Mucosa of descending colon (tissue), 3 donors: ENCODE results near the gene CEP170B. TPM values are rescaled to one million over a fixed set of nuclear protein-coding genes. Genes with fewer than 3 reads are reported as not detected.
"Not testable (repeated sequence)": the region's sequence is repeated elsewhere in the genome, so short reads cannot be mapped to it uniquely, and the experiment has no call there.

Experiments used
- ATAC-seq: fragments of 200-7000 bp; cut with Tn5 transposase; one replicate; pipeline ENCODE4 v1.9.1; 2020; ENCODE audit warnings: mild to moderate bottlenecking, moderate library complexity
- DNase-seq, 3 donors: peaks; one replicate each; pipeline ENCODE4 v3.0.0-alpha.2; 2020
- H3K36me3 ChIP-seq: fragments of 200-600 bp; one replicate; pipeline ENCODE4 v1.8.0; 2021; ENCODE audit warnings: low read depth, mild to moderate bottlenecking
- H3K4me1 ChIP-seq: fragments of 200-600 bp; one replicate; pipeline ENCODE4 v1.8.0; 2021; ENCODE audit warnings: low read depth, mild to moderate bottlenecking
- H3K4me3 ChIP-seq: fragments of 200-600 bp; one replicate; pipeline ENCODE4 v1.8.0; 2021; ENCODE audit warnings: mild to moderate bottlenecking
- H3K9me3 ChIP-seq: fragments of 200-600 bp; one replicate; pipeline ENCODE4 v1.8.0; 2021; ENCODE audit warnings: mild to moderate bottlenecking
- intact Hi-C, 2 donors: fragments of 100-400 bp; cut with DNase I in 1 of 2; cut with micrococcal nuclease in 1 of 2; formaldehyde crosslinking; loops; one replicate each; pipeline versions ENCODE4 v1.11.0 to v1.11.1; 2022; cut with DNase I, micrococcal nuclease
- total RNA-seq, 3 donors: library from RNA; stranded (reverse); fragmentation: NEBNext Ultra II Directional in 2 of 3; extraction: Animal tissue kit (Norgen Biotek cat#: 25700) in 2 of 3; gene quantifications; one replicate each; pipeline versions ENCODE4 v1.2.1 to v1.2.4, GENCODE V29; 2021 to 2023
- TF ChIP-seq, protein P1 (sequence below): fragments of 200-600 bp; IDR thresholded peaks from one replicate; pipeline ENCODE4 v1.8.0; 2022; ENCODE audit warnings: antibody characterized with exemption, mild to moderate bottlenecking
- donor health status: DM: no; HTN: no; CAD: no; lungs with moderate emphysema.
- donor health status: DM: no; HTN: no; CAD: no.
- donor health status: DM: no; HTN: yes; CAD: no.

CEP170B gene
- total RNA-seq, 3 donors from 2014 or later, result 66.8 to 89.9 (median 69.9) TPM

DNA sequence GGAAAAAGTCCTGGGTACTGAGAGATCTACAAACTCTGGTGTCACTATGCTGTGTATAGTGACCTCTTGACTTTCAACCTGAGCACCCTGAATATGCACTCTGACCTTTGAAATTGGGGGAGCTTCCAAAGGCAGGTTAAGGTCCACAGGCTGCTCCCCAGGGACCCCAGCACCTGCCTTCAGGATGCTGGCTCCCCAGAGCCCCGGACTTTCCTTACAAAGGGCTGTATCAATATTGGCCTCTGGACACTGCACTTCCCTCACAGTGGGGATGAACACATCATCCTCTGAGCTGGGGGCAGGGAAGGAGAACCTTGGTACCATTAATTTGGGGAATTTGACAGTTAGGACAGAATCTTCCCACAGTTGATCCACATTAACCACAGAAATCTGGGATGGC lies 73.9 kb downstream of the CEP170B start:
- intact Hi-C loops, result no loop called here

DNA sequence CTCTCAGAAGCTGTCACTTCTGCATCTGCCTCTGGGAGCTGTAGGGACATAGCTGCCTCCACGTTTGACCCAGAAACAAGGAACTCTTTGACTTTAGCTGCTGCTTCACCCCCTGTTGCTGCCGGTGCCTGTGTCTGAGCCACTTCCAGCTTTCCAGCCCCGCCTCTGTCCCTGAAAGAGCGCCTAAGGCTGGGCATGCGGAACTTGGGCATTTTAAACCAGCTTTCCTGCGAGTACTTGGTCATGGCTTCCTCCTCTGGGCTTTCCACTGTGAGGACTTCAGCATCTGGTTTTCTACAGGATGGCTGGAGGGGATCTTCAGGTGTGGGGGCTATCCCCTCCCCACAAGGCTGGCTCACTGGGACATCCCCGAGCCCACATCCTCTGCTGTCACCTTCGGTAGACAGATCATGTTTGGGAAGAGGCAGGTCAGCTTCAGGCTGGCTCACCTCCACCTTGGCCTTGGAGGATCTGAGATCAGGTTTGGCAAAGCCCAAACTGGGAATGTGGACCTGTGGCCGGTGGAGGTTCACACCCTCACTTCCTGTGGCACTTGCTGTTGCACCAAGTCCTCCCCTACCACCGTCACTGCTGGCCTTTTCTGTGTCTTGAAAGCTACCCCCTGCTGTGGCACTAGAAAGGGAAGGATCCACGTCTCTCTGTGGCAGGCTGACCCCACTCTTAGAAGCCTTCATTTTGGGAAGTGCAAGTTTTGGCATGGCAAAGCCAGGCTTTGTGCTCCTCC lies 74.8 kb downstream of the CEP170B start:
- no peaks in the 10 kb centered on the region for H3K4me1 ChIP-seq
- DNase-seq (no peak), ATAC-seq (peak; percentile 19)
- intact Hi-C loops, result no loop called here
- H3K36me3 ChIP-seq, result no peaks in the 10 kb centered on the region
- H3K9me3 ChIP-seq, result no peaks in the 10 kb centered on the region
- no peak overlapping the region for H3K4me3 ChIP-seq
- TF ChIP-seq, protein P1, sequence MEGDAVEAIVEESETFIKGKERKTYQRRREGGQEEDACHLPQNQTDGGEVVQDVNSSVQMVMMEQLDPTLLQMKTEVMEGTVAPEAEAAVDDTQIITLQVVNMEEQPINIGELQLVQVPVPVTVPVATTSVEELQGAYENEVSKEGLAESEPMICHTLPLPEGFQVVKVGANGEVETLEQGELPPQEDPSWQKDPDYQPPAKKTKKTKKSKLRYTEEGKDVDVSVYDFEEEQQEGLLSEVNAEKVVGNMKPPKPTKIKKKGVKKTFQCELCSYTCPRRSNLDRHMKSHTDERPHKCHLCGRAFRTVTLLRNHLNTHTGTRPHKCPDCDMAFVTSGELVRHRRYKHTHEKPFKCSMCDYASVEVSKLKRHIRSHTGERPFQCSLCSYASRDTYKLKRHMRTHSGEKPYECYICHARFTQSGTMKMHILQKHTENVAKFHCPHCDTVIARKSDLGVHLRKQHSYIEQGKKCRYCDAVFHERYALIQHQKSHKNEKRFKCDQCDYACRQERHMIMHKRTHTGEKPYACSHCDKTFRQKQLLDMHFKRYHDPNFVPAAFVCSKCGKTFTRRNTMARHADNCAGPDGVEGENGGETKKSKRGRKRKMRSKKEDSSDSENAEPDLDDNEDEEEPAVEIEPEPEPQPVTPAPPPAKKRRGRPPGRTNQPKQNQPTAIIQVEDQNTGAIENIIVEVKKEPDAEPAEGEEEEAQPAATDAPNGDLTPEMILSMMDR, result no peak

More for the DNA sequence above, 73.9 kb downstream of the CEP170B start:
- ATAC-seq (no peak), DNase-seq (no peak)
- no peaks in the 10 kb centered on the region for H3K36me3 ChIP-seq
- H3K4me3 ChIP-seq, result no peak overlapping the region
- no peaks in the 10 kb centered on the region for H3K9me3 ChIP-seq
- TF ChIP-seq, protein P1, result no peak
- no peaks in the 10 kb centered on the region for H3K4me1 ChIP-seq

DNA sequence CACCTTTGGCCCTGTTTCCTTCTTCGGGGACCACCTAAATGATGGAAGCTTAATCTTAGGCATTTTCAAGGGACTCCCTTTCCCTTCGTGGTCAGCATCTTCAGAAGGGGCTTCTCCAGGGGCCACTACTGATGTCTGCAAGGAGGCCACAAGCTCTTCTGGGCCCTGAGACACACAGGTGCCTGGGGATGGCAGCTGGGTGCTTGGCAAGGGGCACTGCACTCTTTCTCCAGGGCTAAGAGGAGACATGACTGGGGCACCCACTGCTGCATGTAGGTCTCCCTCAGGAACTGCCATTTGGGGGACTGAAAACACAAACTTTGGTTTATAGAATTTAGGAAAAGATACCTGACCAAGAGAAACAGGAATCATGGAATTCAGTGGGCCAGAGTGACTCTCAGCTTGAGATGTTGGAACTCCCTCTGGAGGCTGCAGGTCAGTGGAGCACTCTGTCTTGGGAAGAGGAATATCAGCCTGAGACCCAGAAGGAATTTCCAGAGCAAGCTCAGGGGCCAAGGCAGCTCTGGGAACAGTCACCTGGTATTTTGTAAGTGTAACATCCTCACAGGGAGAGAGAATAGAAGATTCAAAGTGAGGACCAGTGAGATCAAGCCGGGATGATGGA lies 75.6 kb downstream of the CEP170B start:
- TF ChIP-seq, protein P1, result no peak
- no peaks in the 10 kb centered on the region for H3K4me1 ChIP-seq
- DNase-seq (no peak), ATAC-seq (no peak)
- intact Hi-C loops, result no loop called here
- H3K4me3 ChIP-seq, result no peak overlapping the region
- H3K36me3 ChIP-seq, result no peaks in the 10 kb centered on the region
- H3K9me3 ChIP-seq, result no peaks in the 10 kb centered on the region

DNA sequence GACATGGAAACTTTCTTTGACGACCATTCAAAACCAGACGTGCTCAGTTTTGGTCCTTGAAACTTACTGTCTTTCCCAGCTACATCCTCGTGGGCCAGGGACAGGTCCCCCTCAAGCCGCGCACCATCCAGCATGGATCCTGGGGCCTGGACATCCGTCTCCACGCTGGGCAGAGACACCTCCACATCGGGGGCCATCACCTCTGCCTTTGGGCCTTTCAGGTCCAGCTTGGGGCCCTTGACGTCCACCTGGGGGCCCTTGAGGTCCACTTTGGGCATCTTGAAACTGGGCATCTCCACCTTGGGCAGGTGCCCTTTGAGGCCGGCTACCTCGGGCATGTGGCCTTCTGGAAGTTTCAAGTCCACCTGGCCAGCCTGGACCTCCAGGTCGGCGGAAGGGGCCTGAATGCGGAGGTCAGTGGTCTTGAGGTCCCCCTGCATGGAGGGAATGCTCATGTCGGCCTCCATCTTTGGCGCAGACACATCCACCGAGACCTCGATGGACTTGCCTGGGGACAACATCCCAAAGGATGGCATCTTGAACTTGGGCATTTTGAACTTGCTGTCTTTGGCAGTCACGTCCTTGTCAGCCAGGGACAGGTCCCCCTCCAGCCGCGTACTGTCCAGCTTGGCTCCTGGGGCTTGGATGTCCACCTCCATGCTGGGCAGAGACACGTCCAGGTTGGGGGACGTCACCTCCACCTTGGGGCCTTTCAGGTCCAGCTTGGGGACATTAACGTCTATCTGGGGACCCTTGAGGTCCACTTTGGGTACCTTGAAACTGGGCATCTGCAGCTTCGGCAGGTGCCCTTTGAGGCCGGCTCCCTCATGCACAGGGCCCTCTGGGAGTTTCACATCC lies 76.7 kb downstream of the CEP170B start:
- H3K36me3 ChIP-seq, result no peaks in the 10 kb centered on the region
- intact Hi-C loops, result no loop called here
- H3K4me3 ChIP-seq, result no peak overlapping the region
- no peaks in the 10 kb centered on the region for H3K4me1 ChIP-seq
- TF ChIP-seq, protein P1, result no peak
- ATAC-seq (no peak), DNase-seq (peak in 1 of 3 donors; percentile 15)
- H3K9me3 ChIP-seq, result no peaks in the 10 kb centered on the region

DNA sequence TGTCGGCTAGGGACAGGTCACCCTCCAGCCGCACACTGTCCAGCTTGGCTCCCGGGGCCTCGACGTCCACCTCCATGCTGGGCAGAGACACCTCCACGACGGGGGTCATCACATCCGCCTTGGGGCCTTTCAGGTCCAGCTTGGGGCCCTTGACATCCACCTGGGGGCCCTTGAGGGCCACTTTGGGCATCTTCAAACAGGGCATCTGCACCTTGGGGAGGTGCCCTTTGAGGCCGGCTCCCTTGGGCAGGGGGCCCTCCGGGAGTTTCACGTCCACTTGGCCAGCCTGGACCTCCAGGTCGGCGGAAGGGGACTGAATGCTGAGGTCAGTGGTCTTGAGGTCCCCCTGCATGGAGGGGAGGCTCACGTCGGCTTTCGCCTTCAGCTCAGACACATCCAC lies 77.5 kb downstream of the CEP170B start:
- ATAC-seq (no peak), DNase-seq (peak in 1 of 3 donors; percentile 16)
- intact Hi-C loops, result no loop called here
- H3K4me1 ChIP-seq, result no peaks in the 10 kb centered on the region
- TF ChIP-seq, protein P1, result no peak
- no peaks in the 10 kb centered on the region for H3K9me3 ChIP-seq
- H3K4me3 ChIP-seq, result no peak overlapping the region
- no peaks in the 10 kb centered on the region for H3K36me3 ChIP-seq

DNA sequence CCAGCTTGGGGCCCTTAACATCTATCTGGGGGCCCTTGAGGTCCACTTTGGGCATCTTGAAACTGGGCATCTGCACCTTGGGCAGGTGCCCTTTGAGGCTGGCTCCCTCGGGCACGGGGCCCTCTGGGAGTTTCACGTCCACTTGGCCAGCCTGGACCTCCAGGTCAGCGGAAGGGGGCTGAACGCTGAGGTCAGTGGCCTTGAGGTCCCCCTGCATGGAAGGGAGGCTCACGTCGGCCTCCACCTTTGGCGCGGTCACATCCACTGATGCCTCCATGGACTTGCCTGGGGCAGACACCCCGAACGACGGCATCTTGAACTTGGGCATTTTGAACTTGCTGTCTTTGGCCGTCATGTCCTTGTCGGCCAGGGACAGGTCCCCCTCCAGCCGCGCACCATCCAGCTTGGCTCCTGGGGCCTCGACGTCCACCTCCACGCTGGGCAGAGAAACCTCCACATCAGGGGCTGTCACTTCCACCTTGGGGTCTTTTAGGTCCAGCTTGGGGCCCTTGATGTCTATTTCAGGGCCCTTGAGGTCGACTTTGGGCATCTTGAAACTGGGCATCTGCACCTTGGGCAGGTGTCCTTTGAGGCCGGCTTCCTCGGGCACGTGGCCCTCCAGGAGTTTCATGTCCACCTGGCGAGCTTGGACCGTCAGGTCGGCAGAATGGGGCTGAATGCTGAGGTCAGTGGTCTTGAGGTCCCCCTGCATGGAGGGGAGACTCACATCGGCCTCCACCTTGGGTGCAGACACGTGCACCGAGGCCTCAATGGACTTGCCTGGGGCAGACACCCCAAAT lies 78.3 kb downstream of the CEP170B start:
- H3K9me3 ChIP-seq, H3K4me1 ChIP-seq, H3K36me3 ChIP-seq, H3K4me3 ChIP-seq, ATAC-seq, intact Hi-C loops: not testable (repeated sequence)
- DNase-seq, result peak in 1 of 3 donors; percentile 13

DNA sequence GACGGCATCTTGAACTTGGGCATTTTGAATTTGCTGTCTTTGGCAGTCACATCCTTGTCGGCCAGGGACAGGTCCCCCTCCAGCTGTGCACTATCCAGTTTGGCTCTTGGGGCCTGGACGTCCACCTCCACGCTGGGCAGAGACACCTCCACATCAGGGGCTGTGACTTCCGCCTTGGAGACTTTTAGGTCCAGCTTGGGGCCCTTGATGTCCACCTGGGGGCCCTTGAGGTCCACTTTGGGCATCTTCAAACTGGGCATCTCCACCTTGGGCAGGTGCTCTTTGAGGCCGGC lies 78.9 kb downstream of the CEP170B start:
- intact Hi-C loops, H3K36me3 ChIP-seq, H3K4me1 ChIP-seq, H3K9me3 ChIP-seq, H3K4me3 ChIP-seq, ATAC-seq: not testable (repeated sequence)
- DNase-seq, result peak in 1 of 3 donors; percentile 2
